SK-N-MC (cell line): ENCODE measurements around the gene TRPM6.

Experiments
- EZH2 ChIP-seq: fragments of 200-600 bp; sonication (generic); IDR thresholded peaks from one replicate; pipeline ENCODE4 v1.6.1; 2017; ENCODE audit warnings: antibody characterized with exemption
- FOXP2 ChIP-seq: optimal IDR thresholded peaks from 2 replicates; pipeline ENCODE3; 2011; ENCODE audit warnings: mild to moderate bottlenecking, moderate library complexity; ENCODE audit not compliant: insufficient read depth; ENCODE audit errors: extremely low read length, control extremely low read depth
- POLR2AphosphoS5 ChIP-seq: IDR thresholded peaks from 2 replicates; pipeline ENCODE4 v1.6.1; 2012; ENCODE audit warnings: mild to moderate bottlenecking, low read depth, low read length, borderline replicate concordance

GRCh38 chr9:74824654-74825053 lies 63.1 kb downstream of the TRPM6 start:
- no peak for TF ChIP-seq POLR2AphosphoS5
- no peak for TF ChIP-seq EZH2
- TF ChIP-seq FOXP2, result no peak
